SH-SY5Y (cell line): ENCODE results near the gene PPL.

Experiments
- GATA2 ChIP-seq: IDR thresholded peaks from 2 replicates; pipeline ENCODE4 v1.6.1; 2011; ENCODE audit warnings: mild to moderate bottlenecking, low read depth, low read length
- GATA3 ChIP-seq: IDR thresholded peaks from 2 replicates; pipeline ENCODE4 v1.6.1; 2011; ENCODE audit warnings: low read depth, mild to moderate bottlenecking, low read length, moderate library complexity

DNA sequence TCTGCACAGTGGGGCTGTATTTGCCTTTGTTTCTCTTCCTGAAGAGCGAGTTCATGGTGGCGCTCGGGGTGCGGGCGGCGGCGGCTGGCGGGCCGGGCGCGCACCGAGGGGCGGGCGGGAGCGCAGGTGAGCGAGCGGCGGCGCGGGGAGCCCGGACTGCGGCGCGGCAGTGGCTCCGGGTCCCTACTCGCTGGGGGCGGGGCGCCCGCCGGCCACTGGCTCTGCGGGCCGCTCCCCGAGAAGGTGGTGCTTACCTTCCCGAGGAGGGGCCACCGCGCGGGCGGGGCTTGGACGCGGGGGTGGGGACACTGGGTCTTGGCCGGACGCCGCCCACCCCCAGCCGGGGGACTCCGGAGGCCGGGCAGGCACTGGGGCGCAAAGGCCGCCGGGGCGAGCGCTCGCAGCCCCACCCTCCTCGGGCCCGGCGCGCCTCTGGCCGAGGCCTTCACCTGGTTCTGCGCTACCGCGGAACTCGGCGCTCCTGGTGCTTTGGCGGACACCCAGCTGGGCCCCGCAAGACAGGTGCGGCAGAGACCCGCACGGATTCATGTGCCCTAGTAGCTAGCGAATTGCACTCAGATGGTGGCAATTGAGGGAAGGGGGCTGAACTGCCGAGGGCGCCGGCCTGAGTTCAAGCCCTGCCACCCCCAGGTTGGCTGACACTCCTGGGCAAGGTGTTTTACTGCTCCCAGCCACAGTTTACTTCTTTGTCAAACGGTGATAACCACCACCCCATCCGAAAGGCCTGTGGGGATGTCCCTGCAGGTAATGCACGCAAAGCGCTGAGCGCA lies at the start of gene PPL:
- no peak for TF ChIP-seq GATA2
- no peak for TF ChIP-seq GATA3
